ENCODE data around the gene DAGLA. TPM values are rescaled to one million over a fixed set of nuclear protein-coding genes. Genes with fewer than 3 reads are reported as not detected.

The DAGLA gene
- total RNA-seq, 1 experiment from 2014 or later = 4.5 TPM

DNA sequence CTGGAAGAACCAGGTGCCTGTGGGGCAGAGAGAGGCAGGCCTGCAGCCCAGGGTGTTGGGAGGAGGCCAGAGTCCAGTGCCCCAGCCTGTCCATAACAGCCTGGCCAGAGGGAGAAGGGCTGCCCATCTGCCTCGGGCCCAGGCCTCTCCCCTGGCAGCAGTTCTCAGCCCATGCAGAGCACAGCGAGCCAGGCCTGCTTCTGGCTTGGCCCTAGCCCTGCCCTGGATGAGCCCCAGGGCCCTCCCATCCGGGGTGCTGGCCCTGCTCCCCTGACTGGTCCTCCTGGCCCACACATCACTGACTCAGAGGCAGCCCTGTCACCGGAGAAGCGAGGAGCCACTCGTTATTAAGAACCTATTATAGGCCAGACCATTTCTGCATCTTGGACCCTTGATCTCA is 52.5 kb downstream of the DAGLA start:
- no peak overlapping the region for H3T11ph ChIP-seq (ENCODE audit: low read length)
- H3K9me3 ChIP-seq (ENCODE audit: control insufficient read depth, low read depth, low read length) = no peaks in the 10 kb centered on the region
- H3K18ac ChIP-seq (ENCODE audit: insufficient read length, low read depth, low read length) = no peak overlapping the region
- no peak overlapping the region for H3K9ac ChIP-seq (ENCODE audit: extremely low read depth, insufficient read length, low read length)
- H3K56ac ChIP-seq (ENCODE audit: insufficient read length, low read depth, low read length) = no peak overlapping the region
- no peak overlapping the region for H2AFZ ChIP-seq (ENCODE audit: low read length)
- Mint-ChIP-seq H3K9me3 (no peaks in the 10 kb centered on the region), H3K4me3 (no peak overlapping the region), H3K4me1 (peaks cover 0 to 2% of the 10 kb centered on the region in 2 experiments; a peak in 1 of 4 replicates), H3K36me3 (ENCODE audit: insufficient read depth in 1 of 3, low read depth in 3 of 3) (peaks cover 5 to 21% (median 16%) of the 10 kb centered on the region in 3 experiments; a peak in 6 of 7 replicates), H3K27me3 (ENCODE audit: low read depth) (no peaks in the 10 kb centered on the region), H3K27ac (no peak overlapping the region)
- no peak overlapping the region for H2BK120ac ChIP-seq (ENCODE audit: low read depth, low read length, poor library complexity, severe bottlenecking)
- H4K91ac ChIP-seq (ENCODE audit: insufficient read length, low read depth, low read length) = no peak overlapping the region
- no peak overlapping the region for H2BK5ac ChIP-seq (ENCODE audit: insufficient read length, low read length)
- no peak overlapping the region for H2BK20ac ChIP-seq (ENCODE audit: low read depth, low read length, poor library complexity, severe bottlenecking)
- no peaks in the 10 kb centered on the region for H3K79me2 ChIP-seq (ENCODE audit: insufficient read depth, low read length)
- H3K4me2 ChIP-seq (ENCODE audit: insufficient read depth, insufficient read length, low read length) = no peak overlapping the region
- H3K27me3 ChIP-seq (ENCODE audit: insufficient read depth, low read length) = no peaks in the 10 kb centered on the region
- H2BK15ac ChIP-seq (ENCODE audit: low read depth, low read length) = no peak overlapping the region
- no peaks in the 10 kb centered on the region for H3K79me1 ChIP-seq (ENCODE audit: insufficient read depth, low read depth, low read length, poor library complexity, severe bottlenecking)
- H4K20me1 ChIP-seq (ENCODE audit: control insufficient read depth, insufficient read depth, insufficient read length) = no peaks in the 10 kb centered on the region
- H4K5ac ChIP-seq (ENCODE audit: insufficient read length, low read depth, low read length) = no peak overlapping the region
- no peaks in the 10 kb centered on the region for H3K4me1 ChIP-seq (ENCODE audit: insufficient read depth, low read length)
- no peak for DNase-seq
- H2AK5ac ChIP-seq (ENCODE audit: insufficient read length, low read length) = no peak overlapping the region
- no peak overlapping the region for H4K8ac ChIP-seq (replicated peaks; ENCODE audit: insufficient read length, low read depth, low read length)
- no peaks in the 10 kb centered on the region for H3K23me2 ChIP-seq (ENCODE audit: insufficient read length, low read depth, low read length, poor library complexity, severe bottlenecking)
- no peak overlapping the region for H3K14ac ChIP-seq (ENCODE audit: insufficient read depth, low read length)
- no peak overlapping the region for H3K27ac ChIP-seq (ENCODE audit: insufficient read length, low read depth, low read length)
- TF ChIP-seq, protein P1, sequence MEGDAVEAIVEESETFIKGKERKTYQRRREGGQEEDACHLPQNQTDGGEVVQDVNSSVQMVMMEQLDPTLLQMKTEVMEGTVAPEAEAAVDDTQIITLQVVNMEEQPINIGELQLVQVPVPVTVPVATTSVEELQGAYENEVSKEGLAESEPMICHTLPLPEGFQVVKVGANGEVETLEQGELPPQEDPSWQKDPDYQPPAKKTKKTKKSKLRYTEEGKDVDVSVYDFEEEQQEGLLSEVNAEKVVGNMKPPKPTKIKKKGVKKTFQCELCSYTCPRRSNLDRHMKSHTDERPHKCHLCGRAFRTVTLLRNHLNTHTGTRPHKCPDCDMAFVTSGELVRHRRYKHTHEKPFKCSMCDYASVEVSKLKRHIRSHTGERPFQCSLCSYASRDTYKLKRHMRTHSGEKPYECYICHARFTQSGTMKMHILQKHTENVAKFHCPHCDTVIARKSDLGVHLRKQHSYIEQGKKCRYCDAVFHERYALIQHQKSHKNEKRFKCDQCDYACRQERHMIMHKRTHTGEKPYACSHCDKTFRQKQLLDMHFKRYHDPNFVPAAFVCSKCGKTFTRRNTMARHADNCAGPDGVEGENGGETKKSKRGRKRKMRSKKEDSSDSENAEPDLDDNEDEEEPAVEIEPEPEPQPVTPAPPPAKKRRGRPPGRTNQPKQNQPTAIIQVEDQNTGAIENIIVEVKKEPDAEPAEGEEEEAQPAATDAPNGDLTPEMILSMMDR (conservative IDR thresholded peaks at IDR 0.05) = no peak
- no CpG with 5 or more reads among the region's 6 CpGs for WGBS (ENCODE audit: extremely low coverage, insufficient read length, low lambda C conversion rate)
- no peak overlapping the region for H3K23ac ChIP-seq (ENCODE audit: insufficient read length, low read depth, low read length)
- H2BK12ac ChIP-seq (ENCODE audit: insufficient read length, low read depth, low read length) = no peak overlapping the region
- H3K4ac ChIP-seq (ENCODE audit: low read depth, low read length) = no peak overlapping the region

Measured in H9 (cell line).